ENCODE data around the gene ZNF3.

- TF ChIP-seq CTCF (IDR thresholded peaks at IDR 0.05) (no peak), POLR2A (IDR thresholded peaks at IDR 0.05) (no peak)
Measured at GRCh38 chr7:100024020-100024619, 57.4 kb downstream of the ZNF3 start.
